K562 (cell line): ENCODE measurements around the gene CNTRL.

Experiments
- ATF3 ChIP-seq, 2 experiments: fragments of 450-650 bp in 1 of 2; sonication (generic) in 1 of 2; formaldehyde crosslinking in 1 of 2; IDR thresholded peaks in 1 of 2; conservative IDR thresholded peaks in 1 of 2; 2 replicates each; pipeline versions ENCODE4 v1.6.1 to v1.8.1; 2016 to 2023; ENCODE audit warnings: mild to moderate bottlenecking in 2 of 2, moderate library complexity in 2 of 2, inconsistent platforms in 1 of 2, missing genetic modification reagents in 1 of 2
- EZH2 ChIP-seq: IDR thresholded peaks from 2 replicates; pipeline ENCODE4 v1.6.1; 2012; ENCODE audit warnings: low read depth, mild to moderate bottlenecking, inconsistent platforms, low read length, borderline replicate concordance
- GABPB1 ChIP-seq: sonication (generic); formaldehyde crosslinking; IDR thresholded peaks from 2 replicates; pipeline ENCODE4 v1.8.0; 2022; ENCODE audit warnings: mild to moderate bottlenecking, missing genetic modification reagents
- SMAD1 ChIP-seq: fragments of 150-350 bp; IDR thresholded peaks from 2 replicates; pipeline ENCODE4 v1.6.1; 2014; ENCODE audit warnings: low read length, low read depth; ENCODE audit not compliant: partially characterized antibody
- UBTF ChIP-seq, 2 experiments: IDR thresholded peaks; 2 replicates each; pipeline ENCODE4 v1.6.1; 2012; ENCODE audit warnings: improper control_type of control experiment in 2 of 2, low read depth in 2 of 2, low read length in 2 of 2, borderline replicate concordance in 1 of 2
- ZC3H11A ChIP-seq: IDR thresholded peaks from 2 replicates; pipeline ENCODE4 v1.6.1; 2012; ENCODE audit warnings: low read depth, low read length, improper control_type of control experiment

- TF ChIP-seq SMAD1 (no peak), GABPB1 (no peak), EZH2 (no peak), ZC3H11A (no peak), UBTF (IDR thresholded peaks at IDR 0.05; ENCODE audit: borderline replicate concordance in 1 of 2, low read depth in 2 of 2, low read length in 2 of 2) (no peak), ATF3 (IDR thresholded peaks at IDR 0.05) (no peak), ATF3 (CRISPR knock-in tag; conservative IDR thresholded peaks at IDR 0.05) (no peak)
Measured at GRCh38 chr9:121053544-121053943, 21.2 kb upstream of the CNTRL start.
